MCF 10A (cell line): ENCODE measurements around the gene NAGPA. TPM values are rescaled to one million over a fixed set of nuclear protein-coding genes. Genes with fewer than 3 reads are reported as not detected.

Experiments used
- BruUV-seq: library from RNA; stranded (reverse); fragments of 400-500 nt; replicated peaks from 2 replicates; lab custom pipeline; 2021; lab: Mats Ljungman, UMichigan
- CTCF ChIA-PET: fragments of 300-600 bp; sonication (Branson Sonifier 250); formaldehyde crosslinking; extraction: SDS; loops from one replicate; lab custom pipeline; 2021; ENCODE audit warnings: antibody characterized with exemption, inconsistent platforms; lab: Yijun Ruan, JAX
- POLR2A ChIA-PET: fragments of 300-600, 350-650 bp; sonication (Branson Sonifier 250); formaldehyde crosslinking; extraction: SDS; loops from one replicate; lab custom pipeline; 2020; ENCODE audit warnings: antibody characterized with exemption, inconsistent platforms; lab: Yijun Ruan, JAX
- DNase-seq: peaks from one replicate; pipeline ENCODE4 v3.0.0-alpha.2; 2018; ENCODE audit not compliant: unreplicated experiment
- H3K27ac Mint-ChIP-seq: one replicate; pipeline ENCODE4 v1.8.0; 2022; ENCODE audit warnings: mild to moderate bottlenecking, low read depth, mixed read lengths; ENCODE audit not compliant: unreplicated experiment
- H3K27me3 Mint-ChIP-seq: one replicate; pipeline ENCODE4 v1.8.0; 2022; ENCODE audit warnings: mixed read lengths; ENCODE audit not compliant: insufficient read depth, unreplicated experiment
- H3K36me3 Mint-ChIP-seq: one replicate; pipeline ENCODE4 v1.8.0; 2022; ENCODE audit warnings: mild to moderate bottlenecking, moderate library complexity, mixed read lengths; ENCODE audit not compliant: insufficient read depth, unreplicated experiment
- H3K4me1 Mint-ChIP-seq: one replicate; pipeline ENCODE4 v1.8.0; 2022; ENCODE audit warnings: mixed read lengths; ENCODE audit not compliant: insufficient read depth, unreplicated experiment
- H3K4me3 Mint-ChIP-seq: one replicate; pipeline ENCODE4 v1.8.0; 2022; ENCODE audit warnings: mild to moderate bottlenecking, moderate library complexity, mixed read lengths; ENCODE audit not compliant: unreplicated experiment
- H3K9me3 Mint-ChIP-seq: one replicate; pipeline ENCODE4 v1.8.0; 2022; ENCODE audit warnings: mixed read lengths; ENCODE audit not compliant: unreplicated experiment
- CTCF ChIP-seq: fragments of 200-600 bp; IDR thresholded peaks from one replicate; pipeline ENCODE4 v1.8.0; 2022; ENCODE audit warnings: antibody characterized with exemption, mild to moderate bottlenecking; ENCODE audit not compliant: unreplicated experiment
- intact Hi-C: fragments of 100-400 bp; cut with micrococcal nuclease; formaldehyde crosslinking; loops from 2 replicates; pipeline ENCODE4 v1.14.1; 2022
- total RNA-seq: library from RNA; stranded (reverse); gene quantifications from 2 replicates; pipeline ENCODE4 v1.2.3, GENCODE V29; 2022

NAGPA gene
- total RNA-seq, 1 experiment from 2014 or later: 4.9 TPM

GRCh38 chr16:5072334-5073278, 38.9 kb upstream of the NAGPA start:
- CTCF ChIA-PET: interaction anchor here (0.5 to 1.8 kb wide), 5 partner anchors 12 to 1568 kb away, joined by 3 to 7 read pairs (median 3); no protein-coding TSS in a partner anchor

DNA sequence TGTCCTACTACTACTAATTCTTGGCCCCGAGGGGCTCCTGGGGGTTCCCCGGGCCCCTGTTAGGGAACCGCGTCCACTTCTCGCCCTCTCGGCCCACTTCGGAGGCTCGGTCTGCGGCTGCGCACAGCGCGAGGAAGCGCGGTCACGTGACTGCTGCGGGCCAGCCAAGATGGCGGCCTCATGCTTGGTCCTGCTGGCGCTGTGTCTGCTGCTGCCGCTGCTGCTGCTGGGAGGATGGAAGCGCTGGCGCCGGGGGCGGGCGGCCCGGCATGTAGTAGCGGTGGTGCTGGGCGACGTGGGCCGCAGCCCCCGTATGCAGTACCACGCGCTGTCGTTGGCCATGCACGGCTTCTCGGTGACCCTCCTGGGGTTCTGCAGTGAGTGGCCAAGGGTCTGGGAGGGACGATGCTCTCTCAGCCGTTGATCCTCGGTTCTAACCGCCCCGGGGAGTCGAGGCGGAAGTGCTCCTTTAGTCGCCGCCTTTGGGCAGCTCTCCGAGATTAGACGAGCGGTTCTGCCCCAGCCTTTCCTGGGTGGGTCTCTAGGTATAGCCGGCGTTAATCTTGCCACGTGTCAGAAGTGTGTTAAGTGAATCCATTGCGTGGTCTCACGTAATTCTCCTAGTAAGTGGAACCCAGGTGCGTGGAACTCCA, 38.1 kb upstream of the NAGPA start, which contains the start of gene ALG1:
Gene ALG1 (plus strand): TSS at position 163 of the 653 bp plus-strand sequence. CDS start 7 bp downstream, at position 170.
- Mint-ChIP-seq H3K27me3 (no peaks in the 10 kb centered on the region), H3K27ac (peak within 1 kb of the TSS; percentile 94), H3K4me3 (peak within 1 kb of the TSS; percentile 95), H3K36me3 (peaks cover 26% of the 10 kb centered on the region), H3K9me3 (no peaks in the 10 kb centered on the region), H3K4me1 (peaks cover 5% of the 10 kb centered on the region)
- POLR2A ChIA-PET: interaction anchor here (0.7 to 3.0 kb wide), 5 partner anchors 27 to 480 kb away, joined by 4 to 13 read pairs (median 5); partner anchors contain the start of genes ANKS3, DNAAF8 and NAGPA
- intact Hi-C loops: loop anchor here (1.0 kb wide), 1 partner anchor 25 kb away; the partner anchor contains the start of gene EEF2KMT
- BruUV-seq: TSS peak; percentile 39
- DNase-seq: peak; percentile 80
- no peak for TF ChIP-seq CTCF
- CTCF ChIA-PET: interaction anchor here (0.9 to 1.1 kb wide), 3 partner anchors 21 to 1568 kb away, joined by 3 read pairs; no protein-coding TSS in a partner anchor

More at GRCh38 chr16:5072334-5073278, 38.9 kb upstream of the NAGPA start:
- intact Hi-C loops: loop anchor here (1.0 kb wide), 1 partner anchor 25 kb away; the partner anchor contains the start of gene EEF2KMT
- peak overlapping the region; percentile 94 for H3K27ac Mint-ChIP-seq
- BruUV-seq: no TSS peak
- POLR2A ChIA-PET: interaction anchor here (0.6 to 3.0 kb wide), 7 partner anchors 14 to 481 kb away, joined by 3 to 13 read pairs (median 4); partner anchors contain the start of genes ANKS3, DNAAF8 and NAGPA
- peak overlapping the region; percentile 95 for H3K4me3 Mint-ChIP-seq
- peaks cover 26% of the 10 kb centered on the region for H3K36me3 Mint-ChIP-seq
- no peak for DNase-seq
- H3K9me3 Mint-ChIP-seq: no peaks in the 10 kb centered on the region
- no peak for TF ChIP-seq CTCF
- no peaks in the 10 kb centered on the region for H3K27me3 Mint-ChIP-seq
- peaks cover 5% of the 10 kb centered on the region for H3K4me1 Mint-ChIP-seq

GRCh38 chr16:5071341-5071680, 37.6 kb upstream of the NAGPA start:
- intact Hi-C loops: no loop called here
- H3K4me3 Mint-ChIP-seq: peak overlapping the region; percentile 95
- CTCF ChIA-PET: interaction anchor here (1.1 to 1.5 kb wide), 2 partner anchors 9 to 22 kb away, joined by 3 to 4 read pairs; no protein-coding TSS in a partner anchor
- POLR2A ChIA-PET: interaction anchor here (0.5 to 3.0 kb wide), 4 partner anchors 27 to 337 kb away, joined by 3 to 13 read pairs (median 6); partner anchors contain the start of genes ANKS3, DNAAF8 and NAGPA
- H3K4me1 Mint-ChIP-seq: peaks cover 5% of the 10 kb centered on the region
- H3K27me3 Mint-ChIP-seq: no peaks in the 10 kb centered on the region
- peaks cover 24% of the 10 kb centered on the region for H3K36me3 Mint-ChIP-seq
- no peaks in the 10 kb centered on the region for H3K9me3 Mint-ChIP-seq
- DNase-seq: no peak
- no peak for TF ChIP-seq CTCF
- peak overlapping the region; percentile 94 for H3K27ac Mint-ChIP-seq
- TSS peak; percentile 92 for BruUV-seq
